NCI-H748 (cell line): ENCODE data around the gene SMAD3.
A peak's percentile ranks its signal among the peaks of the same experiment; 100 is the strongest.
"Not testable (repeated sequence)": the region's sequence is repeated elsewhere in the genome, so short reads cannot be mapped to it uniquely, and the experiment has no call there.

Experiments
- DNase-seq: peaks from one replicate; lab custom pipeline; 2025; ENCODE audit not compliant: unreplicated experiment; lab: John Stamatoyannopoulos, UW

Gene SMAD3

GRCh38 chr15:67123291-67123690 is 57.9 kb downstream of the SMAD3 start:
- not testable (repeated sequence) for DNase-seq

DNA sequence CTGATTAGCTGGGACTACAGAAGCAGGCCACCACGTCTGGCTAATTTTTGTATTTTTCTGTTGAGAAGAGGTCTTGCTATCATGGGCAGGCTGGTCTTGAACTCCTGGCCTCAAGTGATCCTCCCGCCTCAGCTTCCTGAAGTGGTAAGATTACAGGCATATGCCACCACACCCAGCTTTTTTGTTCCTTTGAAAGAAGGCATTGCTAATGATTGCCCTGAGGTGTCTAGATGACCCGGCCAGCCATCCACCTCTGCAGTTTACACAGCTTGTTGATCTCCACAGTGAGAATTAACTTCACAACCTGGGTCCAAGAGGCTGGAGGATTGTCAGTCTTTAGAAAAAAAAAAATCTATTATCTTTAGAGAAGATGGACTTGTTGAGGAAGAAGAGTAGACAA is 58.7 kb downstream of the SMAD3 start:
- no peak for DNase-seq

- no peak for DNase-seq
Observed at GRCh38 chr15:67124911-67125588, 59.6 kb downstream of the SMAD3 start.

GRCh38 chr15:67125589-67126502 is 60.4 kb downstream of the SMAD3 start:
- DNase-seq, result no peak

DNA sequence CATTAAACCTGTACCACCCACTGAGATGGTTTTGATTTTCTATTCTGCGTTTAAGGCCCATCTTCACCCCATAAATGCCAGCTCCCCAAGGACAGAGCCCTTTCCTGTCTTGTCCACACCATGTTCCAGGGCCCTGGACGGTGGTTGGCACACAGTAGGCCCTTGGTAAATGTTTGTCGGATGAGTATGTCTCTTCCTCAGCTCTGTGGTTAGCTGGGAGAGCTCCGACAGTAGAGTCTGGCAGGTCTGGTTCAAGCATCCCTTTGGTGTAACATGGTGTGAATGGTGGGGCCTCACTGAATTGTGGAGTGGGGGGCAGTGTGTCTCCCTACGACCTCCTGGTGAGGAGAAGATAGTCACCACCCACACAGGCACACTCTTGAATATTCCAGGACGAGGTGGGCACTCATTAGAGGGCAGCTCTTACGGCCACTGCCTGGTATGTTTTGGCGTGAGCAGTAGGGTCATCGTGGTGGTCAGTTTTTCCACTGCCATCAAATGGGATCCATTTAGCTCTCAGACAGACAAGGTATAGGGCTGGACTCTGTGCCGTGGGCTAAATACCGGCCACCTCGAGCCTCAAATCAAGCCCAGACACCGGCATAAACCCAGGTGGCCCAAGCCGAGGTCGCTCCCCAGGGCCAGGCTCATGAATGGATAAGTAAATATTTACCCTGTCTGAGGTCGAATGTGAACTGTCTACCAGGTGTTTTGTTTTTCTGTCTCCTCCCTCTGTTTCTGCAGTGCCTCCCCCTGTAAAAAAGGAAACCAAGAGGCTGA is 61.3 kb downstream of the SMAD3 start:
- DNase-seq, result peak; percentile 75

DNA sequence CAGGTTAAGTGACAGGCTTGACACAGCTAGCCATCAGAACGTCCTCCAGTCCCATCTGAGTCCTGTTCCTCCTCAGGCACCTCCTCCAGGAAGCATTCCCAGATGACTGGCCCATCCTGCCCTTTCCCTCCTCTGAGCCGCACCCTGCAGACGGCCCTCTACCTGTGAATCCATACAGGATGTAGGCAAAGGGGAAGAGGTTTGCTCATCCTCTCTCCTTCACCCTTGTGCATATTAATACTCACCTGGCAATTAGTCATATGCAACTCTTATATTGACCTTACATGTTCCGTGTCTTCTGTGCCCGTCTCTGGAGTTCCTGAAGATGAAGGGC is 61.9 kb downstream of the SMAD3 start:
- DNase-seq, result no peak

DNA sequence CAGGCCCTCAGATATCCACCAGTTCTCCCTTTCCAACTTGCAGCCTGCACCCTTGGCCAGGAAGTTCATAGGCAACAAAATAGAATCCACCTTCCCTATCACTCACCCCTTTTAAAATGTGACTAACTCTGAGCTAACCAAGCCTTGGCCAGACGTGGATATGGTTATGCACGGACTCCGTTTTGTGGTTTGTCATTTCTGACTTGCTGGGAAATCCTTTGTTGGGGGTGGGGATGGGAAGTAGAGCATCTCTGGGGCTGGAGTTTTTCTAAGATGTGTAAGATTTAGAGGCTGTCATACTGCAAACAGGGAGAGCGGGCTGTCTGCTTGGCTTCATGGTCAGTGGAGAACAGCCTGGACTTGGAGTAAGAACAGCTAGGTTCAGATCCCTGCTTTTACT is 62.6 kb downstream of the SMAD3 start:
- DNase-seq, result no peak

GRCh38 chr15:67130166-67130565 is 64.8 kb downstream of the SMAD3 start:
- DNase-seq, result no peak

- DNase-seq, result no peak
Observed at GRCh38 chr15:67130673-67131601, 65.5 kb downstream of the SMAD3 start.

- no peak for DNase-seq
Observed at GRCh38 chr15:67132276-67132675, 66.9 kb downstream of the SMAD3 start.

GRCh38 chr15:67133026-67133425 is 67.6 kb downstream of the SMAD3 start:
- no peak for DNase-seq

GRCh38 chr15:67133738-67134066 is 68.3 kb downstream of the SMAD3 start:
- DNase-seq, result no peak

DNA sequence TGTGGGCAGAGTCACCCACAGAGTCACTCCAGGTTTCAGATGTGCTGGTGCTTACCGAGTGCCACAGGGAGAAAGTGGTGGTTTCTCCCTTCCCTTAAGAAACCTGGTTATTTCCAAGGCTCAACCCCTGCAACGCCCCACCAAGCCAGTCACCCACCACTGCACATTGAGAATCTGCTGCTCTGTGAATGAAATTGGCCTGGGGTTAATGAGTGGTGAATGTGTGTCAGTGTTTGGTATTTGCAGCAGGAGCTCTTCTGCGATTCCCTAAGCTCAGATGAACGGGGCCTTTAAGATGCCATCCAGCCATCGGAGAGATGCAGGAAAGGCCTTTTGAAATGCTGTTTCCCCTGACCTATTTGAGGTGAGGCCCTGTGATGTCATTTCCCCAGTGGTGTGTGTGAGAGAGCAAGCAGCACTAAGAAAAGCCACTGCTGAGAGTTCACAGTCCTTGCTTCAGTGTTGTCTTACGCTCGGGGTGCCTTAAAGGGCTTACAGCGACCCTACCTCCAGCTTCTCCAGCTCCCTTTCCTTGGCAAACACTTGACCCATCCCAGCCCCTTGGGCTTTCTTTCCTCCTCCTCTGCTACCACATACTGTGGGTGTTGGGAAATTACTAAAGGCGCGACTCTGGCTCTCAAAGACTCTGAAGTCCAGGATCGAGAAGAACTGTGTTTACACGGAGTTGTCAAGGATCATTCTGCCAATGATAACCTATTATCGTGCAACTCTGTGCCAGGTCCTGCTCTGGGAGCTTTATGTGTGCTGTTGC is 68.9 kb downstream of the SMAD3 start:
- DNase-seq, result no peak

- no peak for DNase-seq
Observed at GRCh38 chr15:67134871-67135492, 69.6 kb downstream of the SMAD3 start.

- DNase-seq, result no peak
Observed at GRCh38 chr15:67135494-67135893, 70.1 kb downstream of the SMAD3 start.

- no peak for DNase-seq
Observed at GRCh38 chr15:67136802-67137201, 71.4 kb downstream of the SMAD3 start.

DNA sequence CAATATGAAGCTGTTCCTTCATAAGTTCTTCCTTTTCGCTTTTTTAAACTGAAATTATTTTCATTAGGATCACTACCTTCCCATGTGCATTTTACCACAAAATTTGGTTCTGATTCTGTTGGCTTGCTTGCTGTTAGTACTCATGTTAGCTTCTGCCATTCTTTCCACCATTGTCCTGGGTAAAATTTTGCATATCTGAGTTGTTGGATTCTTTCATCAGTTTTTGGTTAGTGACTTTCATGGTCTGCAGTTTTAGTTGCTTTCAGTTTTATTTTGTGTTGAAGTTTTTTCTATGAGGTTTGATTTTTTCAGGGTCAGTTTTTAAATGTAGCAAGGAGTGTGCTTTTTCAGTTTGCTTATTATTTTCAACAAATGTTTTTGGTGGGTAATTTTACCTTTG is 71.9 kb downstream of the SMAD3 start:
- no peak for DNase-seq

DNA sequence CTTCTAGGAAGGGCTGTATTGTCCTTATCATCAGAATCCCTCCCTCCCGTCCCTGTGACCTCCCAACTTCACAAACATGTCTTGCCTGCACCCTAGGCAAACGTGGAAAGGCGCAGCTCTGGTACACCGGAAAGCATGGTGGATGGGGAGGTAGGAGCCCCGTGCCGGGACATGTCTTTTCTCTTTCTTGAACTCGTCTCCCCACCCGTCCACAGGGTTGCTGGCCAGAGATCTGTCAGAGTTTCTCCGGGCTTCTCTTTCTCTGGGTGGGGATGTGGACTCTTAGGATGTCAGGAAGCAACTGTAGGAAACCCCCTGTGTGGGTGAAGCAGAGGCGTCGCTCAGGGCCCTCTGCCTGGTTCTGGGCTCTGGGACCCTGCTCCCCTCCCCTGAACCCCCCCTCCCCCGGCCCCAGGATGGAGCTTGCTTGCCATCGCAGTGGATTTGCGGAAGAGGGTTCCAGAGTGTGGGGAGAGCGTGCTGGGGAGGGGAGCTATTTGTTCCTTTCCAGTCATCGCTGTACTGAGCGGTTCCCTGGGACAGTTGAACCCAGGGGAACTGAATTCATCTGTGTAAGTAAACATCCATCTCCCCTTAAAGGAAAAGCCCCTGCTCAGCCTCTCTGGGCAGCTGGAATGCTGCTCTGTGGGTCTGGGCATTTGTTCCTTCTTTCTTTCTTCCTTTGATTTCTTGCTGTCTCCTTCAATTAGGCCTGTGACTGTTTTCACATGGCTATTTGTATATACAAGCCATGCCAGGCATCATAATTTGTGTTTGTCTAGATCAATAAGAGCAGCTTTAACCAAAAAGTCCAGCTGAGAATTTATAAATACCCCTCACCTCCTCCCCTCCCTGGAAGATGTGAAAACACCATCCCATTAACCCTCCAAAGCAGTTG is 72.8 kb downstream of the SMAD3 start:
- no peak for DNase-seq
